HepG2 (cell line): ENCODE measurements around the gene PFN1. TPM values are rescaled to one million over a fixed set of nuclear protein-coding genes. Genes with fewer than 3 reads are reported as not detected.
A peak's percentile ranks its signal among the peaks of the same experiment; 100 is the strongest.

ENCODE experiments used
- ARID4A ChIP-seq: sonication (generic); formaldehyde crosslinking; IDR thresholded peaks from 2 replicates; pipeline ENCODE4 v1.5.0; 2020; ENCODE audit warnings: mild to moderate bottlenecking, missing genetic modification reagents, borderline replicate concordance
- CBFB ChIP-seq: sonication (generic); formaldehyde crosslinking; IDR thresholded peaks from 2 replicates; pipeline ENCODE4 v1.4.0; 2020; ENCODE audit warnings: missing genetic modification reagents
- GATAD2A ChIP-seq: IDR thresholded peaks from 2 replicates; pipeline ENCODE4 v1.6.1; 2016
- KDM4B ChIP-seq: sonication (generic); formaldehyde crosslinking; IDR thresholded peaks from 2 replicates; pipeline ENCODE4 v1.4.0; 2020; ENCODE audit warnings: missing genetic modification reagents
- NFIC ChIP-seq: IDR thresholded peaks from 2 replicates; pipeline ENCODE4 v1.6.1; 2012; ENCODE audit warnings: mild to moderate bottlenecking, low read length, inconsistent platforms
- NONO ChIP-seq, 2 experiments: fragments of 450-650 bp in 1 of 2; sonication (generic) in 1 of 2; formaldehyde crosslinking in 1 of 2; IDR thresholded peaks in 1 of 2; conservative IDR thresholded peaks in 1 of 2; 2 replicates each; pipeline versions ENCODE4 v1.6.1 to v1.8.0; 2017 to 2022; ENCODE audit warnings: mild to moderate bottlenecking in 1 of 2, missing genetic modification reagents in 1 of 2, moderate library complexity in 1 of 2
- POLR2AphosphoS2 ChIP-seq: IDR thresholded peaks from 2 replicates; pipeline ENCODE4 v1.6.1; 2011; ENCODE audit warnings: low read depth, low read length, improper control_type of control experiment
- RNF219 ChIP-seq: sonication (generic); formaldehyde crosslinking; IDR thresholded peaks from 2 replicates; pipeline ENCODE4 v1.5.0; 2020; ENCODE audit warnings: mild to moderate bottlenecking, missing genetic modification reagents
- RXRB ChIP-seq: IDR thresholded peaks from 2 replicates; pipeline ENCODE4 v1.6.1; 2016; ENCODE audit warnings: borderline replicate concordance, missing genetic modification reagents, missing compliant biosample characterization
- YEATS2 ChIP-seq: sonication (generic); formaldehyde crosslinking; IDR thresholded peaks from 2 replicates; pipeline ENCODE4 v1.4.0; 2020; ENCODE audit warnings: missing genetic modification reagents, borderline replicate concordance
- ZNF205 ChIP-seq: IDR thresholded peaks from 2 replicates; pipeline ENCODE4 v1.6.1; 2018; ENCODE audit warnings: missing biosample characterization, missing genetic modification reagents
- ZNF589 ChIP-seq: sonication (generic); formaldehyde crosslinking; conservative IDR thresholded peaks from 2 replicates; pipeline ENCODE4 v1.8.0; 2022; ENCODE audit warnings: mild to moderate bottlenecking, moderate library complexity, missing genetic modification reagents
- polyA plus RNA-seq, 8 experiments: library from polyadenylated mRNA; depleted of rRNA in 3 of 8; stranded (reverse) in 7 of 8; unstranded in 1 of 8; fragments of >200 nt; fragmentation: Illumina TruSeq in 4 of 8; extraction: Trizol in 4 of 8; gene quantifications; 2 replicates each; pipeline versions ENCODE4 v1.2.1 to v1.2.3, GENCODE V29; 2011 to 2016; ENCODE audit warnings: low read depth in 4 of 8, missing spikeins in 1 of 8, mixed read lengths in 1 of 8; ENCODE audit not compliant: insufficient read depth in 1 of 8
- total RNA-seq, 5 experiments: library from RNA; depleted of rRNA; stranded (reverse); fragments of >200 nt; fragmentation: Illumina TruSeq; extraction: Trizol; gene quantifications; 2 replicates each; pipeline ENCODE4 v1.2.3, GENCODE V29; 2016; ENCODE audit warnings: low read depth in 1 of 5
- TF ChIP-seq, protein P1 (sequence below): sonication (generic); formaldehyde crosslinking; conservative IDR thresholded peaks from 2 replicates; pipeline ENCODE4 v1.4.0; 2020; ENCODE audit warnings: mild to moderate bottlenecking, missing genetic modification reagents, moderate library complexity
- TF ChIP-seq, protein P2 (sequence below): sonication (generic); formaldehyde crosslinking; IDR thresholded peaks from 2 replicates; pipeline ENCODE4 v1.5.0; 2020; ENCODE audit warnings: missing genetic modification reagents
- TF ChIP-seq, protein P3 (sequence below): IDR thresholded peaks from 2 replicates; pipeline ENCODE4 v1.6.1; 2016; ENCODE audit warnings: control low read depth

PFN1 gene
- total and polyA plus RNA-seq, 2 of the 13 experiments (the other 11 are each of a cell fraction or from before 2014, with no cell fraction given) = 494 to 613 TPM

GRCh38 chr17:4967539-4968485 is 19.5 kb upstream of the PFN1 start, which contains the start of gene SPAG7 (continued):
- TF ChIP-seq RNF219 (CRISPR knock-in tag) (no peak), ZNF205 (peak; percentile 36; the same call in 1 of the 2 replicates), GATAD2A (0 out of 2 replicates have a peak, but pooled peaks have one; percentile 9), KDM4B (CRISPR knock-in tag) (no peak), ARID4A (CRISPR knock-in tag) (peak; percentile 83; the same call in 1 of the 2 replicates), ZNF589 (CRISPR knock-in tag) (peak; percentile 29; the same call in 1 of the 2 replicates), NFIC (0 out of 2 replicates have a peak, but pooled peaks have one; percentile 38), NONO (IDR thresholded peaks at IDR 0.05) (no peak), NONO (CRISPR knock-in tag; conservative IDR thresholded peaks at IDR 0.05) (no peak; the same call in none of the 2 replicates), YEATS2 (peak; percentile 84; the same call in 1 of the 2 replicates), POLR2AphosphoS2 (no peak; the same call in 1 of the 2 replicates), CBFB (CRISPR knock-in tag) (0 out of 2 replicates have a peak, but pooled peaks have one; percentile 47), RXRB (peak; percentile 65)
- TF ChIP-seq, protein P1, sequence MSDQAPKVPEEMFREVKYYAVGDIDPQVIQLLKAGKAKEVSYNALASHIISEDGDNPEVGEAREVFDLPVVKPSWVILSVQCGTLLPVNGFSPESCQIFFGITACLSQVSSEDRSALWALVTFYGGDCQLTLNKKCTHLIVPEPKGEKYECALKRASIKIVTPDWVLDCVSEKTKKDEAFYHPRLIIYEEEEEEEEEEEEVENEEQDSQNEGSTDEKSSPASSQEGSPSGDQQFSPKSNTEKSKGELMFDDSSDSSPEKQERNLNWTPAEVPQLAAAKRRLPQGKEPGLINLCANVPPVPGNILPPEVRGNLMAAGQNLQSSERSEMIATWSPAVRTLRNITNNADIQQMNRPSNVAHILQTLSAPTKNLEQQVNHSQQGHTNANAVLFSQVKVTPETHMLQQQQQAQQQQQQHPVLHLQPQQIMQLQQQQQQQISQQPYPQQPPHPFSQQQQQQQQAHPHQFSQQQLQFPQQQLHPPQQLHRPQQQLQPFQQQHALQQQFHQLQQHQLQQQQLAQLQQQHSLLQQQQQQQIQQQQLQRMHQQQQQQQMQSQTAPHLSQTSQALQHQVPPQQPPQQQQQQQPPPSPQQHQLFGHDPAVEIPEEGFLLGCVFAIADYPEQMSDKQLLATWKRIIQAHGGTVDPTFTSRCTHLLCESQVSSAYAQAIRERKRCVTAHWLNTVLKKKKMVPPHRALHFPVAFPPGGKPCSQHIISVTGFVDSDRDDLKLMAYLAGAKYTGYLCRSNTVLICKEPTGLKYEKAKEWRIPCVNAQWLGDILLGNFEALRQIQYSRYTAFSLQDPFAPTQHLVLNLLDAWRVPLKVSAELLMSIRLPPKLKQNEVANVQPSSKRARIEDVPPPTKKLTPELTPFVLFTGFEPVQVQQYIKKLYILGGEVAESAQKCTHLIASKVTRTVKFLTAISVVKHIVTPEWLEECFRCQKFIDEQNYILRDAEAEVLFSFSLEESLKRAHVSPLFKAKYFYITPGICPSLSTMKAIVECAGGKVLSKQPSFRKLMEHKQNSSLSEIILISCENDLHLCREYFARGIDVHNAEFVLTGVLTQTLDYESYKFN = no peak; the same call in 1 of the 2 replicates
- TF ChIP-seq, protein P2, sequence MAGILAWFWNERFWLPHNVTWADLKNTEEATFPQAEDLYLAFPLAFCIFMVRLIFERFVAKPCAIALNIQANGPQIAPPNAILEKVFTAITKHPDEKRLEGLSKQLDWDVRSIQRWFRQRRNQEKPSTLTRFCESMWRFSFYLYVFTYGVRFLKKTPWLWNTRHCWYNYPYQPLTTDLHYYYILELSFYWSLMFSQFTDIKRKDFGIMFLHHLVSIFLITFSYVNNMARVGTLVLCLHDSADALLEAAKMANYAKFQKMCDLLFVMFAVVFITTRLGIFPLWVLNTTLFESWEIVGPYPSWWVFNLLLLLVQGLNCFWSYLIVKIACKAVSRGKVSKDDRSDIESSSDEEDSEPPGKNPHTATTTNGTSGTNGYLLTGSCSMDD (CRISPR knock-in tag) = no peak
- TF ChIP-seq, protein P3, sequence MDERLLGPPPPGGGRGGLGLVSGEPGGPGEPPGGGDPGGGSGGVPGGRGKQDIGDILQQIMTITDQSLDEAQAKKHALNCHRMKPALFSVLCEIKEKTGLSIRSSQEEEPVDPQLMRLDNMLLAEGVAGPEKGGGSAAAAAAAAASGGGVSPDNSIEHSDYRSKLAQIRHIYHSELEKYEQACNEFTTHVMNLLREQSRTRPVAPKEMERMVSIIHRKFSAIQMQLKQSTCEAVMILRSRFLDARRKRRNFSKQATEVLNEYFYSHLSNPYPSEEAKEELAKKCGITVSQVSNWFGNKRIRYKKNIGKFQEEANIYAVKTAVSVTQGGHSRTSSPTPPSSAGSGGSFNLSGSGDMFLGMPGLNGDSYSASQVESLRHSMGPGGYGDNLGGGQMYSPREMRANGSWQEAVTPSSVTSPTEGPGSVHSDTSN (CRISPR knock-in tag) = no peak
